Keratinocyte (primary cell): ENCODE data around the gene LONP1. TPM values are rescaled to one million over a fixed set of nuclear protein-coding genes. Genes with fewer than 3 reads are reported as not detected.

ENCODE experiments used
- DNase-seq: peaks from one replicate; pipeline ENCODE4 v3.0.0-alpha.2; 2011; ENCODE audit warnings: low read depth, missing footprints, low spot score
- FAIRE-seq: peaks from 2 replicates; lab custom pipeline; 2011; peaks lifted over from hg19 to GRCh38; lab: Jason Lieb, UNC
- H2AFZ ChIP-seq: 2 replicates; pipeline ENCODE4 v1.6.0; 2012; ENCODE audit warnings: low read length, control low read depth, inconsistent platforms; ENCODE audit not compliant: control insufficient read depth
- H3K27ac ChIP-seq: 2 replicates; pipeline ENCODE4 v1.5.1; 2011; ENCODE audit warnings: low read length; ENCODE audit not compliant: control insufficient read depth, insufficient read depth
- H3K27me3 ChIP-seq: 3 replicates; pipeline ENCODE4 v1.6.0; 2011; ENCODE audit warnings: low read length; ENCODE audit not compliant: control insufficient read depth, insufficient read depth; ENCODE audit errors: extremely low read depth
- H3K36me3 ChIP-seq, 2 experiments: 2 replicates in 1 of 2; 3 replicates in 1 of 2; pipeline ENCODE4 v1.5.1; 2011; ENCODE audit warnings: low read length in 2 of 2, mild to moderate bottlenecking in 1 of 2; ENCODE audit not compliant: control insufficient read depth in 2 of 2, insufficient read depth in 2 of 2; ENCODE audit errors: extremely low read depth in 1 of 2
- H3K4me1 ChIP-seq: 3 replicates; pipeline ENCODE4 v1.5.1; 2011; ENCODE audit warnings: low read length; ENCODE audit not compliant: control insufficient read depth, insufficient read depth; ENCODE audit errors: extremely low read depth
- H3K4me2 ChIP-seq: 3 replicates; pipeline ENCODE4 v1.6.0; 2011; ENCODE audit warnings: low read depth, low read length; ENCODE audit not compliant: control insufficient read depth, insufficient read depth; ENCODE audit errors: extremely low read depth
- H3K4me3 ChIP-seq, 3 experiments: fragments of 200-600 bp in 1 of 3; sonication (generic) in 1 of 3; 2 replicates in 2 of 3; 3 replicates in 1 of 3; pipeline ENCODE4 v1.5.1; 2011 to 2016; ENCODE audit warnings: low read length in 3 of 3, mild to moderate bottlenecking in 3 of 3, control low read depth in 2 of 3, inconsistent platforms in 1 of 3, low read depth in 1 of 3, mixed read lengths in 1 of 3, mixed run types in 1 of 3, moderate library complexity in 1 of 3; ENCODE audit not compliant: control insufficient read depth in 2 of 3, insufficient read depth in 2 of 3; ENCODE audit errors: extremely low read depth in 1 of 3
- H3K79me2 ChIP-seq: 2 replicates; pipeline ENCODE4 v1.6.0; 2012; ENCODE audit warnings: low read length; ENCODE audit not compliant: control insufficient read depth, insufficient read depth
- H3K9ac ChIP-seq: 3 replicates; pipeline ENCODE4 v1.6.0; 2011; ENCODE audit warnings: low read length; ENCODE audit not compliant: control insufficient read depth, insufficient read depth; ENCODE audit errors: extremely low read depth
- H3K9me1 ChIP-seq: 3 replicates; pipeline ENCODE4 v1.6.0; 2011; ENCODE audit warnings: low read length; ENCODE audit not compliant: control insufficient read depth, insufficient read depth; ENCODE audit errors: extremely low read depth
- H3K9me3 ChIP-seq: 2 replicates; pipeline ENCODE4 v1.5.1; 2012; ENCODE audit warnings: low read depth, low read length; ENCODE audit not compliant: control insufficient read depth
- H4K20me1 ChIP-seq: 3 replicates; pipeline ENCODE4 v1.6.0; 2011; ENCODE audit warnings: low read length; ENCODE audit not compliant: control insufficient read depth, insufficient read depth; ENCODE audit errors: extremely low read depth
- CTCF ChIP-seq, 3 experiments: IDR thresholded peaks in 1 of 3; conservative IDR thresholded peaks in 1 of 3; optimal IDR thresholded peaks in 1 of 3; 2 replicates in 2 of 3; 3 replicates in 1 of 3; pipeline versions ENCODE3 to v1.5.1; 2011; ENCODE audit warnings: low read length in 3 of 3, mild to moderate bottlenecking in 3 of 3, moderate library complexity in 2 of 3, control low read depth in 1 of 3, inconsistent platforms in 1 of 3; ENCODE audit not compliant: insufficient read depth in 2 of 3; ENCODE audit errors: extremely low read depth in 1 of 3
- EZH2 ChIP-seq: IDR thresholded peaks from one replicate; pipeline ENCODE4 v1.6.1; 2012; ENCODE audit warnings: inconsistent platforms, mild to moderate bottlenecking, low read length, moderate library complexity
- dilution Hi-C: fragments of 300-500 bp; cut with MboI; formaldehyde crosslinking; loops from one replicate; pipeline ENCODE4 v1.7.0; 2020; ENCODE audit warnings: low sequenced_read_pairs; ENCODE audit not compliant: extremely low pct_ligation_motif_present
- polyA plus RNA-seq, 5 experiments: library from polyadenylated mRNA; depleted of rRNA in 3 of 5; stranded (reverse) in 3 of 5; stranded (forward) in 1 of 5; unstranded in 1 of 5; fragments of >200 nt; gene quantifications; 1 replicate in 1 of 5; 2 replicates in 3 of 5; 3 replicates in 1 of 5; pipeline versions ENCODE4 v1.2.1 to v1.2.3, GENCODE V29; 2011 to 2012; ENCODE audit warnings: missing spikeins in 2 of 5, low read depth in 1 of 5, low replicate concordance in 1 of 5

Gene LONP1
- polyA plus RNA-seq, 1 donor (not counting 4 experiments of a cell fraction or from before 2014, with no cell fraction given) = 24.2 TPM

- Histone ChIP-seq H3K27ac (no peak overlapping the region), H3K4me3 (no peak overlapping the region), H2AFZ (no peak overlapping the region), H3K36me3 (peaks cover 4 to 8% of the 10 kb centered on the region in 2 experiments), H3K4me2 (no peak overlapping the region), H4K20me1 (no peaks in the 10 kb centered on the region), H3K9me1 (no peaks in the 10 kb centered on the region), H3K27me3 (no peaks in the 10 kb centered on the region), H3K9me3 (no peaks in the 10 kb centered on the region), H3K4me1 (peaks cover 18% of the 10 kb centered on the region), H3K9ac (no peak overlapping the region), H3K79me2 (peaks cover 10% of the 10 kb centered on the region)
- DNase-seq (no peak), FAIRE-seq (no peak)
- dilution Hi-C loops = no loop called here
- TF ChIP-seq EZH2 (no peak), CTCF (optimal IDR thresholded peaks at IDR 0.05 in 1 of 3, IDR thresholded peaks at IDR 0.05 in 1 of 3, conservative IDR thresholded peaks at IDR 0.05 in 1 of 3; ENCODE audit: extremely low read depth in 1 of 3, insufficient read depth in 2 of 3, low read length in 3 of 3) (no peak)
These were observed 41.8 kb downstream of the LONP1 start for GRCh38 chr19:5678071-5678718.

GRCh38 chr19:5677580-5677979, 42.4 kb downstream of the LONP1 start:
- DNase-seq = no peak
- Histone ChIP-seq H3K4me3 (no peak overlapping the region), H3K36me3 (peaks cover 4 to 8% of the 10 kb centered on the region in 2 experiments), H3K9me1 (no peaks in the 10 kb centered on the region), H3K4me2 (no peak overlapping the region), H3K9ac (no peak overlapping the region), H3K9me3 (no peaks in the 10 kb centered on the region), H3K79me2 (peaks cover 10% of the 10 kb centered on the region), H2AFZ (no peak overlapping the region), H4K20me1 (no peaks in the 10 kb centered on the region), H3K4me1 (peaks cover 15% of the 10 kb centered on the region), H3K27me3 (no peaks in the 10 kb centered on the region), H3K27ac (no peak overlapping the region)
- dilution Hi-C loops = no loop called here
- TF ChIP-seq CTCF (optimal IDR thresholded peaks at IDR 0.05 in 1 of 3, IDR thresholded peaks at IDR 0.05 in 1 of 3, conservative IDR thresholded peaks at IDR 0.05 in 1 of 3; ENCODE audit: extremely low read depth in 1 of 3, insufficient read depth in 2 of 3, low read length in 3 of 3) (no peak), EZH2 (no peak)
- FAIRE-seq = no peak
